Dedifferentiated amniotic fluid mesenchymal stem cell (primary cell): ENCODE measurements around the gene OTP.

ENCODE experiments used
- DNase-seq: peaks from one replicate; pipeline ENCODE4 v3.0.0-alpha.2; 2016; ENCODE audit errors: extremely low spot score

The OTP gene

GRCh38 chr5:77640589-77641396, 2.3 kb upstream of the OTP start:
- DNase-seq: no peak

- DNase-seq: no peak
These were observed 504 bp upstream of the OTP start for GRCh38 chr5:77638763-77639671.

GRCh38 chr5:77637170-77637997, 1.1 kb downstream of the OTP start:
- DNase-seq: no peak

- DNase-seq: no peak
These were observed 1.8 kb downstream of the OTP start for GRCh38 chr5:77636641-77637169.

GRCh38 chr5:77635917-77636640, 2.4 kb downstream of the OTP start:
- no peak for DNase-seq

GRCh38 chr5:77635067-77635916, 3.2 kb downstream of the OTP start:
- DNase-seq: no peak

- DNase-seq: no peak
These were observed 4.8 kb downstream of the OTP start for GRCh38 chr5:77633709-77634108.

- no peak for DNase-seq
These were observed 5.3 kb downstream of the OTP start for GRCh38 chr5:77633207-77633675.

GRCh38 chr5:77632526-77633206, 5.8 kb downstream of the OTP start:
- no peak for DNase-seq

- no peak for DNase-seq
These were observed 8.3 kb downstream of the OTP start for GRCh38 chr5:77630114-77630680.

- no peak for DNase-seq
These were observed 8.9 kb downstream of the OTP start for GRCh38 chr5:77629509-77630113.

GRCh38 chr5:77628840-77629508, 9.5 kb downstream of the OTP start:
- DNase-seq: no peak

GRCh38 chr5:77627869-77628674, 10.4 kb downstream of the OTP start:
- no peak for DNase-seq

GRCh38 chr5:77623203-77623740, 15.2 kb downstream of the OTP start:
- no peak for DNase-seq

- no peak for DNase-seq
These were observed 17.1 kb downstream of the OTP start for GRCh38 chr5:77621440-77621839.

- DNase-seq: no peak
These were observed 18.1 kb downstream of the OTP start for GRCh38 chr5:77620405-77620804.

- DNase-seq: no peak
These were observed 21.6 kb downstream of the OTP start for GRCh38 chr5:77616920-77617319.
